Skin epidermis (tissue), 12 donors: ENCODE measurements around the gene CDH13.

ENCODE experiments used
- H3K27ac ChIP-seq, 21 experiments: fragments of 200-600 bp; sonication (generic) in 11 of 21; one replicate each; pipeline ENCODE4 v1.5.0; 2020; ENCODE audit warnings: mild to moderate bottlenecking in 3 of 21, inconsistent platforms in 2 of 21, moderate library complexity in 2 of 21
- H3K4me3 ChIP-seq, 7 experiments: fragments of 200-600 bp; sonication (generic) in 2 of 7; one replicate each; pipeline ENCODE4 v1.5.0; 2020; ENCODE audit warnings: inconsistent platforms in 2 of 7, mild to moderate bottlenecking in 2 of 7, moderate library complexity in 1 of 7

Gene CDH13

DNA sequence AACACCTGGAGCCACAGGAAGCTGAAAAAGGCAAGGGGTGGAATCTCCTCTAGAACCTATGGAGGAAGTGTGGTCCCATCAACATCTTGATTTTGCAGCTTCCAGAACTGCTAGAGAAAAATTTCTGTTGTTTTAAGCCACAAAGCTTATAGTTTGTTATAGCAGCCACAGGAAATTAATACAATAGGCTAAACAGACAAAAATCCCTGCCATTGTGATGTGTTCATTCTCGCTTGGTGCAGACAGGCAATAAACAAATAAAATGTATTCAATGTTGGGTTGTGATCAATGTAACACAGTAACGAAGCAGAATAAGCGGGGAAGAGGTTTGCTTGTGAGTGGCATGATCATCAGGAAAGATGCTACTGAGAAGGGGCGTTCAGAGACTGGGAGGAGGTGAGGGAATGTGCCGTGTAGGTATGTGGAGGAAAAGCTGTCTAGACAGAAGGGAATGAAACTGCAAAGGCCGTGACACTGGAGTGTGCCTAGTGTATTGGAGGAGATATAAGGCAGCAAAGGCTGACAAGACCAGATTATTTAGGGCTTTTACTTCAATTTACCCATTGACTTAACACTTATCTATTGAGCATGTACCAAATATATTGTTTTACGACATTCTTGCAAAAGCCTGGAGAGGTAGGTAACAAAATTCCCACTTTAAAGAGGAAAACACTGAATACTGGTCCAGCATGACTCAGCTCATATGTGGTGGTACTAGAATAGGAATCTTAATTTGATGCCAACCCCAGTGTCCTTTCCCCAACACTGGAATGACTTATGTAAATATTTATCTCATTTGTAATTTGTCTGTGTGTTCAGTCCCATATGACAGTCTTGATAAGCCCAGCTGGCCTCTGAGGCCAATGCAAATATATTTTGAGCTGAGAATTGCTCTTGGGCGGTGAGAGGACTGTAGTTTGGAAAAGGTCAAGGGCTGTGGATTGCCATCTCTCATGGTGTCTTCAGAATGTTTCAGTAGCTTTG is 375.9 kb downstream of the CDH13 start:
- no peak overlapping the region for H3K27ac ChIP-seq
- H3K4me3 ChIP-seq = no peak overlapping the region

DNA sequence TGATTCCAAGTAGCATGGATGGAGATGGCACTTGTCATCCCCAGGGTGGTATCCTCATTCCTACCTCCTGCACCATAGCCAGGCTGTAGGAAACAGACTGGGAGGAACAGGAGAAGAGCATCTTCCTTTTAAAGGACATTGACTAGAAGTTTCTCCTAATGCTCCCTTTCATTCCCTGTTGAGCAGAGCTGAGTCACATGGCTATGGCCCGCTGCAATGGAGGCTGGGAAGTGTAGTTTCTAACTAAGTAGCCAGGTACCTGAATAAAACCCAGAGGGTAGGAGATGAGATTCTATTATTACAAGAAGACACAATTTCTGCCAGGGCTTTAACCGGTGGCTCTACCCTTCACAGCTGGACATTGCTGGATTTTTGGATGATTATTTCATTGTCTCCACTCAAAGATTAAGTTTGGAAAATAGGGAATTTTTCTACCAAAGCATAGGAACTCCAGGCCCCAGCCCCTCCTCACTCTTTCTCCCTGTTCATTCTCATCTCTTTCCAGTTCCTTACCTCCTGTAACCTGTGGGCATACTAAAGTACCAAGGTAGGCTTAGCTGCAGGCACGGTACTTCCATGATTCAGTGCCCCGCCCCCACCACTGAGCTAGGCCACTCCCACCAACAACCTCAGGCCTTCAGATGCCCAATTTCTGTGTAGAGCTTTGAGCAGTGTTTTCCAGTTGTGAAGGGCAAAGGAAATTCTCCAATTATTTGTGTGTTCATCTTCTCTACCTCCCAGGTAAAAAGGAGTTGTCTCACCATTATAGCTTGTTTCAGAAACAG is 378.3 kb downstream of the CDH13 start:
- H3K4me3 ChIP-seq = no peak overlapping the region

GRCh38 chr16:83005653-83006160 is 378.9 kb downstream of the CDH13 start:
- Histone ChIP-seq H3K27ac (no peak overlapping the region), H3K4me3 (no peak overlapping the region)

More for the DNA sequence above, 378.3 kb downstream of the CDH13 start:
- no peak overlapping the region for H3K27ac ChIP-seq

DNA sequence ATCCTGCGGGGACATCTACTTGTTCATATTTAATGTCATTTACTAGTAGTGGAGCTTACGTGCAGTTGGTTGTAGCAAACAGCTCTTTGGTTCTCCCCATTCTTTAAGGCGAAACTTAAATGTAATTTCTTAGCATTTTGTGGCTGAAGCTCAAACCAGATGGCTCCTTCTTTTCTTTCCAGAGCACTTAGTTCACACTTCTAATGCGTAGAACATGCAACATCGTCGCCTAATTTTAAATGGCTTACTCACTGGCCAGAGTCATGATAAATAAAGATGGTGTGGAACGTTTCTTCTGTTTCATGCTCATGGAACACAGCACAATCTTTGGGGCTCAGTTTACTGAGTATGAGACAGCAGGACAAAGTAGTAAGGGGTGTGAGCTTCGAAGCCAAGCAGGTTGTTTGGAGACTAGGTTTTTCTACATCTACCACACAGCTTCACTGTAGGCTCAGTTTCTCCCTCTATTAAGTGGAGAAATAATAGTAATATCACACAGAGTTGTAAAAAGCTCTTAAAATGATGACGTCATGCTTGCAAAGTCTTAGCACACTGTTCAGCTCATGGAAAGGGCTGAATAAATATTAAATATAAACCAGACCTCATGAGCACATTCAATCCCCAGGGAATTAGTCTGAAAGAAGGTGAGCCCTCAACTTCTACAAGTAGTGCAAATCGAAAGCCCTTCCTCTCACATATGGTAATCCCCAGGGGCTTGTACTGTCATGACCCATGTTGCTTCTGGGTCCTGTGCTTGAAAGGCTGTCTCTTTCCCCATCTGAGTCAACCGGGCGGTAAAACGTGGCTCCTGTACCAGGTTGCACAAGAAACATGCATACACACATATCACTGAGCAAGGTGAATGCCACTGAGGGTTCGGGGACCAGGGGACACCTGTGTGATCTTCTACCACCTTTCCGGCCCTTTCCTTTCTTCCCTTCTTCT is 384.3 kb downstream of the CDH13 start:
- H3K4me3 ChIP-seq = no peak overlapping the region
- no peak overlapping the region for H3K27ac ChIP-seq

GRCh38 chr16:83011939-83012338 is 385.2 kb downstream of the CDH13 start:
- H3K4me3 ChIP-seq = no peak overlapping the region
- no peak overlapping the region for H3K27ac ChIP-seq

- Histone ChIP-seq H3K27ac (no peak overlapping the region), H3K4me3 (no peak overlapping the region)
Measured at GRCh38 chr16:83013071-83013470, 386.3 kb downstream of the CDH13 start.

GRCh38 chr16:83019963-83020362 is 393.2 kb downstream of the CDH13 start:
- Histone ChIP-seq H3K4me3 (no peak overlapping the region), H3K27ac (no peak overlapping the region)

DNA sequence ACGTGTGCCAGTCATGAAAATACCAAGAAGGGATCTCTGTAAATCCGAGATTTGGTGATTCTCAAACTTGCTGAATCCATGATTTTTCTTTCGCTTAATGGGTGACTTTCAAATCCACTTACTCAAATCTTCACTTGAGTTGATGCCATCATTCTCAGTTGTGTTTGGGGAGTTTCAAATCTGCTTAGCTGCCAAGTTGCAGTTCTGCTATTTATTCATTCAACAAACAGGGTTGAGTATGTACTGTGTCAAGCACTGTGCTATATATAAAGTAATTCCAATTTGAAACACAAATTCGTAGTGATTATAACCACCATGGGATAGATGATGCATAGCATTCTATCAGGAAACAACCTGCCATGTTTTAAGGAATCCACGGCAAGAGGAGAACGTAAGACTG is 394.3 kb downstream of the CDH13 start:
- Histone ChIP-seq H3K4me3 (no peak overlapping the region), H3K27ac (no peak overlapping the region)

DNA sequence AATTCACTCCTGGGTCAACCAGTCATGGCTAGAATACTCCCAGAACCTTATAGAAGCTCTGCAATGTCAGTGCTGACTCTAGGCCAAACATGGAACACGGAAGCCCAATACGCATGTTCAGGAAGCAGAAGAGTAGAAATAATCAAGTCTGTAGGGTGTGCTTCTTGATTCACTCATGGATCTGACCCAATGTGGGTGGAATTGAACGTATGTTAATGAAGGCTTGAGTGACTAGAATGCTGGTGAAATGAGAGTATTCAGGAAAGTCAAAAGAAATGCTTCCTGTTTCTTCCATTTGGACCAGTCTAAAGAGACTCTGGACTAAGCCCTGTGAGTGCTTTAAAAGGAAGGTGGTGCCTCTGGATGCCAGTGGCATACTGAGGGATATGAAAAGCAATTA is 395.0 kb downstream of the CDH13 start:
- Histone ChIP-seq H3K4me3 (no peak overlapping the region), H3K27ac (no peak overlapping the region)

GRCh38 chr16:83023011-83023410 is 396.2 kb downstream of the CDH13 start:
- H3K4me3 ChIP-seq = no peak overlapping the region
- H3K27ac ChIP-seq = no peak overlapping the region

GRCh38 chr16:83023640-83024039 is 396.9 kb downstream of the CDH13 start:
- Histone ChIP-seq H3K4me3 (no peak overlapping the region), H3K27ac (no peak overlapping the region)

DNA sequence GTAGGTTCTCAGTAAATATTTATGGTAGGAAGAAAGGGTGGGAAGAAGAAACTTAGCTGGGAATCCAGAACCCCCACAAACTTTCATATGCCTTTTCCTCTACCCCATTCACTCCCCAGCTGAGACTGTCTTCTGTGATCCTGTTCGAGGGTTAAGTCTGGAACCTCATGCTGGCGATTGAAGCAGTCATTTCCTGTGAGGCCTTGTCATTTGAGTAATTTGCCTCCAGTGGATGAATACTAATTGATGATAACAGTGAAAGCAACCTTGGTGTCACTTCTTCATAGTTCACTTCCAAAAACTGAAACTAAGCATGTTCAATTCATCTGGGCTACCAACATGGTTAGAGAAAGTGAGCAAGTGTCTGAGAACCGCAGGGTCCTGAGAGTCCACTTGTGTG is 401.2 kb downstream of the CDH13 start:
- H3K4me3 ChIP-seq = no peak overlapping the region
- H3K27ac ChIP-seq = no peak overlapping the region

GRCh38 chr16:83029467-83029866 is 402.7 kb downstream of the CDH13 start:
- no peak overlapping the region for H3K27ac ChIP-seq
- no peak overlapping the region for H3K4me3 ChIP-seq

DNA sequence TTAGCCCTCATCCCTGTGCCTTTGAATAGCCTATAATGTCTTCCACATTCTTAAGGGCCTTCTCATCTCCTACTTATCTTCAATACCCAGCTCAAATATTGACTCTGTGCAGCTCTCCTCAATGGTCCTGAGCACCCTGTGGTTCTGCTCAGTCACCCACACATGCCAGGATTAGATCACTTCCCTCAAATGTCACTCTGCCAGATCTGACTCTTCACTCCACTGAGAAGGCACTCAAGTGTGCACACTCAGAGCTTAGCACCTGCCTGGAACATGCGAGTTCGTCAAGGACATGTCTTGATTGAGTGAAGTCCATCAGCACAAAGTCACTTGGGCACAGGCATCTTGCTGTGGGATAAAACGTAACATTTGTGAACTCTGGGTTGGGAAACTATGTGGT is 404.8 kb downstream of the CDH13 start:
- Histone ChIP-seq H3K4me3 (no peak overlapping the region), H3K27ac (no peak overlapping the region)

GRCh38 chr16:83037102-83037501 is 410.3 kb downstream of the CDH13 start:
- Histone ChIP-seq H3K4me3 (no peak overlapping the region), H3K27ac (no peak overlapping the region)

DNA sequence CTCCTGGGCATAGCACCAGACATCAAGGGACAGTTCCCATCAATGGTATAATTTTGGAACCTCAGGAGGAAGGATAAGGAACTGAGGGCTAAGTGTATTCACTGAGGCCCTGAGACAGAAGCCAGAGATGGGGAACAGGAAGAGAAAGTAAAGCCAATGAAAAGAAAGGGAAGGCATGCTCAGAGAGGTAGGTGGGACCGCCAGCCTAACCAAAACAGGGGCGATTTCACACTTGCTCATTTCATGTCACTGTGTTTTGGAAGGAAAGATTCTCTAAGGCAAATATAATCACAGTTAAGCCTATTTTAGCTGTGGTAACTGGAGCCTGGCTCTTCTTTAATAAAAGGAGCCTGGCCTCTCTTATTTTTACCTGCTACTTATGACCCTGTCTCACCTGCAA is 411.1 kb downstream of the CDH13 start:
- no peak overlapping the region for H3K27ac ChIP-seq
- H3K4me3 ChIP-seq = no peak overlapping the region

DNA sequence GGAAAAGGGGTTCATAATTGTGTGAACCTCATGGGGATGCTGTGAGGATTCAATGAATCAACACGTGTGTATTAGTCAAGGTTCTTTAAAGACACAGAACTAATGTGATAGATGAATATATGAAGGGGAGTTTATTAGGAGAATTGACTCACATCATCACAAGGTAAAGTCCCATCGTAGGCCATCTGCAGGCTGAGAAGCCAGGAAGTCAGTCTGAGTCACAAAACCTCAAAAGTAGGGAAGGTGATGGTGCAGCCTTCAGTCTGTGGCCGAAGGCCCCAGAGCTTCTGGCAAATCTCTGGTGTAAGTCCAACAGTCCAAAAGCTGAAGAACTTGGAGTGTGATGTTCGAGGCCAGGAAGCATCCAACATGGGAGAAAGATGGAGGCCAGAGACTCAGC is 413.4 kb downstream of the CDH13 start:
- Histone ChIP-seq H3K27ac (no peak overlapping the region), H3K4me3 (no peak overlapping the region)

DNA sequence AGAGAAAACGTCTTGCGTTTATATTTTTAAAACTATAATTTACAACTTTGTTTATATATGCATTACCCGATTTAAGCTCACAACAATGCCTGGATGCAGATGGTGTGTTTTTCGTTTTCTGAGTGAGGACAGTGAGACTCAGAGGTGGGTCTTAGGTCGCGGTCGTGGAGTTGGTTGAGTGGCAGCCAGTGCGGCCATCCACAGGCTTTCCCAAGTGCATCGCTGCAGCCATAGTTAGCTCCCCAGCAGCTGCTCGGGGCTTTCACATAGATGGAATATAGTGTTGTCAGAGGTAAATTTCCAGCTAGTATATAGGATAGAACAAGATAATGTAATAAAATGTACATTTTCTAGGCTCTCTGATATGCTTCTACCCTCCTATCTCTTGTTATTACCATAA is 417.8 kb downstream of the CDH13 start:
- Histone ChIP-seq H3K4me3 (no peak overlapping the region), H3K27ac (no peak overlapping the region)

- Histone ChIP-seq H3K27ac (no peak overlapping the region), H3K4me3 (no peak overlapping the region)
Measured at GRCh38 chr16:83045790-83046189, 419.0 kb downstream of the CDH13 start.

GRCh38 chr16:83046664-83047063 is 419.9 kb downstream of the CDH13 start:
- Histone ChIP-seq H3K27ac (no peak overlapping the region), H3K4me3 (no peak overlapping the region)
